ENCODE measurements around the gene TAF6.

Gene TAF6

DNA sequence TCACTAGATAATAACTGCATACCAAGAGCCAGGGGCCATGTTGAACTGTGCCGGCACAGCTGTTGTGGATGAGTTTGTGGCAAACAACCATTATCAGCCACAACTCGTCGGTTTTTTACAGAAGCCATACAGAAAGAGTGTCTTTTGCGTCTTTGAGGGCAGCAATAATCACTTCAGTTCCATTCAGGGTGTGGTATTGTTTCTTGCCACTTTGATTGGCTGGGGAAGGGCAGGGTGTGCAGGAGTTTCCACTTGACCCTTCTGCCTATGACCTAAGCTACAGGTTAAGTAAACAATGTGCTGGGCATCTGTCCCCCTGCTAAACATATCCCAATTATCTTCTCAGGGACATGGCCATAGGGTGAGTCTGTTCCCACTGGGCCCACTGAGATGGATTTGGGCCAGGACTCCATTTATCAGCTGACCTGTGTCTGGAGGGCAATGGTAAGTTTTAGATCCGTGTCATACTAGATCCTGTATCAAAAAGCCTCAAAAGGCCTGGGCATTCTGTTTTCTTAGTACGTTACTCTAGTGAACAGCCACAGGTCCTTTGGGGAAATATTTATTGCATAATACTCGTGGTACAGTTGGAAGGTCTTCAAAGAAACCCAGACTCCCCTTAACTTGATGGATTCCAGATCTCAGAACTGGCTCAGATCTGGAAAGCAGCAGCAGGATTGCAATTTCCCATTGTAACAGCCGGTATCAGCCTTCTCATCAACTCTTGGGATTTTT lies 53.5 kb downstream of the TAF6 start:
- DNase-seq (ENCODE audit: low read depth) = no peak

DNA sequence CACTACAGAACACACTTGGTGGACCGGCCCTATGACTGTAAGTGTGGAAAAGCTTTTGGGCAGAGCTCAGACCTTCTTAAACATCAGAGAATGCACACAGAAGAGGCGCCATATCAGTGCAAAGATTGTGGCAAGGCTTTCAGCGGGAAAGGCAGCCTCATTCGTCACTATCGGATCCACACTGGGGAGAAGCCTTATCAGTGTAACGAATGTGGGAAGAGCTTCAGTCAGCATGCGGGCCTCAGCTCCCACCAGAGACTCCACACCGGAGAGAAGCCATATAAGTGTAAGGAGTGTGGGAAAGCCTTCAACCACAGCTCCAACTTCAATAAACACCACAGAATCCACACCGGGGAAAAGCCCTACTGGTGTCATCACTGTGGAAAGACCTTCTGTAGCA lies 55.0 kb downstream of the TAF6 start:
- no peak for DNase-seq (ENCODE audit: low read depth)

DNA sequence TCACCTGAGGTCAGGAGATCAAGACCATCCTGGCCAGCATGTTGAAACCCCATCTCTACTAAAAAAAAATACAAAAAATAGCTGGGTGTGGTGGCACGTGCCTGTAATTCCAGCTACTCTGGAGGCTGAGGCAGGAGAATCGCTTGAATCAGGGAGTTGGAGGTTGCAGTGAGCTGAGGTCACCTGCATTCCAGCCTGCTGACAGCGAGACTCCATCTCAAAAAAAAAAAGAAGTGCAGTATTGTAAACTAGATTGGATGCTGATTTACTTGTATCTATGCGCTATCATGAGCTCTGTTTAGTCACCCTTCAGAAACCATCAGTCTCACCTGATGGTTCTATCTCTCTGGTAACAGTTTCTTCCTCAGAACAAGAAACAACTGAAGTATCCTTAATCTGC lies 55.8 kb downstream of the TAF6 start:
- DNase-seq (ENCODE audit: low read depth) = no peak

- DNase-seq (ENCODE audit: low read depth) = no peak
Observed at GRCh38 chr7:100061518-100062193, 57.5 kb downstream of the TAF6 start.

DNA sequence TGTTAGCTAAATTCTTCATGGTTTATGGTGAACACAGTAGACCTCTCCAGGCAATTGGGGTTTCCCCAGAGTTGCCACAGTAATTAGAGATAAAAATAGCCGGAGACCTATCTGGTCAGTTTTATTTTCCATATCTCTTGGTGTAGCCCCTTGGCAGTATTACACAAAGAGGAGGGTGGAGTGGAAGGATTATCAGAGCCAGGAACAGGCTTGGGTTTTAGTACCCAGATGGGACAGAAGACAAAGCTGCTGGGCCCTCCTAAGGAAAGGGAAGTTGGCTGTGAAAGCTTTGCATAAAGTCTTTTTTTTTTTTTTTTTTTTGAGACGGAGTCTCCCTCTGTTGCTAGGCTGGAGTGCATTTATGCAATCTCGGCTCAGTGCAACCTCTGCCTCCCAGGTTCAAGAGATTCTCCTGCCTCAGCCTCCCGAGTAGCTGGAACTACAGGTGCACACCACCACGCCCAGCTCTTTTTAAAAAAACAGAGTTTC lies 59.9 kb downstream of the TAF6 start:
- DNase-seq (ENCODE audit: low read depth) = no peak

Measured in stimulated activated CD8-positive, alpha-beta memory T cell treated with anti-CD3 and anti-CD28 coated beads, Interleukin-15, amount 100 ng/mL, for 24 hours (primary cell).